PC-9 (cell line): ENCODE results near the gene NOS1AP. TPM values are rescaled to one million over a fixed set of nuclear protein-coding genes. Genes with fewer than 3 reads are reported as not detected.

Source experiments
- BruUV-seq: library from RNA; stranded (reverse); fragments of 400-500 nt; replicated peaks from 2 replicates; lab custom pipeline; 2021; lab: Mats Ljungman, UMichigan
- CTCF ChIA-PET: fragments of 300-600 bp; sonication (Branson Sonifier 250); formaldehyde crosslinking; loops from one replicate; lab custom pipeline; 2022; ENCODE audit warnings: antibody characterized with exemption; lab: Charles Lee
- POLR2A ChIA-PET: fragments of 300-600 bp; sonication (Branson Sonifier 250); formaldehyde crosslinking; loops from one replicate; lab custom pipeline; 2022; ENCODE audit warnings: antibody characterized with exemption; ENCODE audit not compliant: unreplicated experiment; lab: Charles Lee
- DNase-seq, 2 experiments: peaks; one replicate each; pipeline versions ENCODE4 v3.0.0 to v3.0.0-alpha.2; 2015 to 2022; ENCODE audit warnings: mixed read lengths in 1 of 2
- H2AFZ ChIP-seq: fragments of 200-600 bp; sonication (generic); 2 replicates; pipeline ENCODE4 v1.8.1; 2017; ENCODE audit warnings: antibody characterized with exemption
- H3F3A ChIP-seq: fragments of 200-600 bp; sonication (generic); 2 replicates; pipeline ENCODE4 v1.8.1; 2017; ENCODE audit warnings: antibody characterized with exemption, mild to moderate bottlenecking, low read depth; ENCODE audit not compliant: insufficient read depth
- H3K27ac ChIP-seq: fragments of 200-600 bp; sonication (generic); 2 replicates; pipeline ENCODE4 v1.6.1; 2016; ENCODE audit warnings: mixed run types
- H3K27me3 ChIP-seq: fragments of 200-600 bp; sonication (generic); 2 replicates; pipeline ENCODE4 v1.6.1; 2016; ENCODE audit warnings: low read depth, mixed run types; ENCODE audit not compliant: insufficient read depth
- H3K36me3 ChIP-seq: fragments of 200-600 bp; sonication (generic); 2 replicates; pipeline ENCODE4 v1.6.1; 2016; ENCODE audit warnings: low read depth, mixed run types
- H3K4me1 ChIP-seq: fragments of 200-600 bp; sonication (generic); replicated peaks from 2 replicates; pipeline ENCODE4 v1.6.1; 2016; ENCODE audit warnings: mixed run types; ENCODE audit not compliant: insufficient read depth
- H3K4me2 ChIP-seq: fragments of 200-600 bp; sonication (generic); 2 replicates; pipeline ENCODE4 v1.6.1; 2017; ENCODE audit warnings: mixed run types
- H3K4me3 ChIP-seq: fragments of 200-600 bp; sonication (generic); 2 replicates; pipeline ENCODE4 v1.6.1; 2016; ENCODE audit warnings: mixed run types
- H3K79me2 ChIP-seq: fragments of 200-600 bp; sonication (generic); 2 replicates; pipeline ENCODE4 v1.6.1; 2017; ENCODE audit warnings: low read depth, mixed run types
- H3K9me2 ChIP-seq: fragments of 200-600 bp; sonication (generic); 2 replicates; pipeline ENCODE4 v1.8.1; 2017; ENCODE audit warnings: mild to moderate bottlenecking; ENCODE audit not compliant: insufficient read depth
- H3K9me3 ChIP-seq: fragments of 200-600 bp; sonication (generic); 2 replicates; pipeline ENCODE4 v1.8.1; 2016; ENCODE audit warnings: low read depth; ENCODE audit not compliant: insufficient read depth
- H4K20me1 ChIP-seq: fragments of 200-600 bp; sonication (generic); 2 replicates; pipeline ENCODE4 v1.8.1; 2017; ENCODE audit not compliant: insufficient read depth
- CTCF ChIP-seq: fragments of 200-600 bp; sonication (generic); conservative IDR thresholded peaks from 2 replicates; pipeline ENCODE4 v1.6.1; 2017; ENCODE audit warnings: mixed run types, antibody characterized with exemption, mild to moderate bottlenecking, moderate library complexity
- EZH2 ChIP-seq: fragments of 200-600 bp; sonication (generic); IDR thresholded peaks from 2 replicates; pipeline ENCODE4 v1.8.0; 2017; ENCODE audit warnings: antibody characterized with exemption, low read depth
- intact Hi-C: fragments of 100-400 bp; cut with micrococcal nuclease; formaldehyde crosslinking; loops from one replicate; pipeline ENCODE4 v1.10.0; 2022; ENCODE audit not compliant: unreplicated experiment
- total RNA-seq: library from RNA; stranded (reverse); gene quantifications from 2 replicates; pipeline ENCODE4 v1.2.3, GENCODE V29; 2021

NOS1AP gene
- total RNA-seq, 1 experiment from 2014 or later = 9.9 TPM

GRCh38 chr1:162022626-162023025 is 46.9 kb upstream of the NOS1AP start:
- H3K4me2 ChIP-seq = no peak overlapping the region
- DNase-seq = no peak
- no TSS peak for BruUV-seq
- no peaks in the 10 kb centered on the region for H4K20me1 ChIP-seq
- TF ChIP-seq CTCF (no peak), EZH2 (no peak)
- H3K9me2 ChIP-seq = no peaks in the 10 kb centered on the region
- H3K4me3 ChIP-seq = no peak overlapping the region
- 0 out of 2 replicates have a peak, but pooled peaks cover 6% of the 10 kb centered on the region for H3K9me3 ChIP-seq
- peaks cover 7% of the 10 kb centered on the region; the same call in 1 of the 2 replicates for H3F3A ChIP-seq
- H2AFZ ChIP-seq = no peak overlapping the region
- CTCF ChIA-PET = no interaction called here
- no peaks in the 10 kb centered on the region for H3K79me2 ChIP-seq
- intact Hi-C loops = loop anchor here (5.0 kb wide), 1 partner anchor 230 kb away; no protein-coding TSS in a partner anchor
- peaks cover 10% of the 10 kb centered on the region; the same call in 1 of the 2 replicates for H3K27me3 ChIP-seq
- no peak overlapping the region for H3K27ac ChIP-seq
- H3K4me1 ChIP-seq = peaks cover 6% of the 10 kb centered on the region
- no peaks in the 10 kb centered on the region for H3K36me3 ChIP-seq
- POLR2A ChIA-PET = no interaction called here

- H3K27me3 ChIP-seq = peaks cover 10% of the 10 kb centered on the region; the same call in 1 of the 2 replicates
- no peak overlapping the region for H2AFZ ChIP-seq
- intact Hi-C loops = loop anchor here (5.0 kb wide), 1 partner anchor 231 kb away; no protein-coding TSS in a partner anchor
- 0 out of 2 replicates have a peak, but pooled peaks cover 6% of the 10 kb centered on the region for H3K9me3 ChIP-seq
- H3K4me1 ChIP-seq = peaks cover 6% of the 10 kb centered on the region
- peaks cover 7% of the 10 kb centered on the region; the same call in 1 of the 2 replicates for H3F3A ChIP-seq
- ChIA-PET CTCF (interaction anchor here (1.3 kb wide), 1 partner anchor 231 kb away, joined by 6 read pairs; no protein-coding TSS in a partner anchor), POLR2A (no interaction called here)
- TF ChIP-seq EZH2 (no peak), CTCF (no peak)
- no peaks in the 10 kb centered on the region for H3K9me2 ChIP-seq
- no peaks in the 10 kb centered on the region for H4K20me1 ChIP-seq
- no peak overlapping the region for H3K27ac ChIP-seq
- DNase-seq = no peak
- no TSS peak for BruUV-seq
- H3K4me3 ChIP-seq = peak overlapping the region; percentile 67; the same call in 1 of the 2 replicates
- H3K36me3 ChIP-seq = no peaks in the 10 kb centered on the region
- H3K4me2 ChIP-seq = peak overlapping the region; percentile 92
- H3K79me2 ChIP-seq = no peaks in the 10 kb centered on the region
These were observed 46.3 kb upstream of the NOS1AP start for GRCh38 chr1:162023181-162023546.

- Histone ChIP-seq H3K4me2 (peak within 1 kb of the TSS; percentile 92), H3F3A (peaks cover 7% of the 10 kb centered on the region; the same call in 1 of the 2 replicates), H3K27ac (no peak within 1 kb of the TSS), H2AFZ (peak within 1 kb of the TSS; percentile 96), H3K79me2 (no peaks in the 10 kb centered on the region), H3K36me3 (no peaks in the 10 kb centered on the region), H3K4me3 (peak within 1 kb of the TSS; percentile 67), H4K20me1 (no peaks in the 10 kb centered on the region), H3K4me1 (peaks cover 6% of the 10 kb centered on the region), H3K9me3 (0 out of 2 replicates have a peak, but pooled peaks cover 6% of the 10 kb centered on the region), H3K9me2 (no peaks in the 10 kb centered on the region), H3K27me3 (peaks cover 10% of the 10 kb centered on the region; the same call in 1 of the 2 replicates)
- DNase-seq = peak; percentile 61 to 65
- TF ChIP-seq CTCF = peak; percentile 44; the same call in 1 of the 2 replicates
- no peak for TF ChIP-seq EZH2
- ChIA-PET POLR2A (interaction anchor here (1.2 kb wide), 1 partner anchor 231 kb away, joined by 3 read pairs; no protein-coding TSS in a partner anchor), CTCF (interaction anchor here (0.5 to 1.3 kb wide), 3 partner anchors 13 to 296 kb away, joined by 4 to 6 read pairs (median 5); no protein-coding TSS in a partner anchor)
- intact Hi-C loops = loop anchor here (5.0 kb wide), 1 partner anchor 232 kb away; no protein-coding TSS in a partner anchor
- BruUV-seq = no TSS peak
These were observed 45.7 kb upstream of the NOS1AP start, which contains the start of gene OLFML2B for GRCh38 chr1:162023547-162024501. OLFML2B (minus strand) TSS chr1:162023869; CDS start chr1:162023430, 439 bp downstream.
